DOHH2 (cell line): ENCODE measurements around the gene SCAMP3.

ENCODE experiments used
- CTCF ChIP-seq: fragments of 200-600 bp; sonication (generic); IDR thresholded peaks from one replicate; pipeline ENCODE4 v1.5.1; 2014; ENCODE audit warnings: antibody characterized with exemption, mild to moderate bottlenecking, low read depth, low read length; ENCODE audit not compliant: poor library complexity, severe bottlenecking
- EZH2phosphoT487 ChIP-seq: fragments of 200-600 bp; sonication (generic); IDR thresholded peaks from 2 replicates; pipeline ENCODE4 v1.6.1; 2017; ENCODE audit warnings: borderline replicate concordance, mild to moderate bottlenecking, antibody characterized with exemption, low read length, moderate library complexity, mixed read lengths

- TF ChIP-seq CTCF (no peak), EZH2phosphoT487 (no peak)
These were observed 6.7 kb downstream of the SCAMP3 start, which contains the start of gene ENTREP3 for GRCh38 chr1:155255243-155256007.
